ENCODE measurements around the gene SCN10A. TPM values are rescaled to one million over a fixed set of nuclear protein-coding genes. Genes with fewer than 3 reads are reported as not detected.

The SCN10A gene
- total RNA-seq: not detected

GRCh38 chr3:38816026-38816425 lies at the start of gene SCN10A:
TSS of gene SCN10A (minus strand) at chr3:38816217. CDS start at chr3:38794010, 22,207 bp downstream.
- in situ Hi-C loops (cut with MboI; ENCODE audit: low pct_ligation_motif_present in 1 of 4, low pct_unique_long_range_greater_than_20kb in 1 of 4, low sequenced_read_pairs in 3 of 4): no loop called here
- Histone ChIP-seq H3K4me1 (no peaks in the 10 kb centered on the region), H3K4me3 (no peak within 1 kb of the TSS), H3K27me3 (no peaks in the 10 kb centered on the region), H3K27ac (no peak within 1 kb of the TSS), H3K36me3 (no peaks in the 10 kb centered on the region), H3K9me3 (no peaks in the 10 kb centered on the region)
- 73% methylated on average over 7 of the region's 7 CpGs; no CpG with 5 or more reads in 1 of the 2 donors for WGBS, 2 donors (ENCODE audit: low coverage in 1 of 2)
- TF ChIP-seq POLR2A (IDR thresholded peaks at IDR 0.05) (no peak), EP300 (IDR thresholded peaks at IDR 0.05; ENCODE audit: low read depth) (no peak), CTCF (IDR thresholded peaks at IDR 0.05) (no peak), POLR2AphosphoS5 (IDR thresholded peaks at IDR 0.05) (no peak)
- intact Hi-C loops (cut with DNase I; ENCODE audit: low total_unique reads): no loop called here
- DNase-seq: no peak

GRCh38 chr3:38853011-38853410 lies 37.0 kb upstream of the SCN10A start:
- Histone ChIP-seq H3K36me3 (no peaks in the 10 kb centered on the region), H3K9me3 (no peaks in the 10 kb centered on the region), H3K27ac (no peak overlapping the region), H3K4me1 (no peaks in the 10 kb centered on the region), H3K27me3 (no peaks in the 10 kb centered on the region), H3K4me3 (no peak overlapping the region)
- no peak for DNase-seq
- intact Hi-C loops (cut with DNase I; ENCODE audit: low total_unique reads): no loop called here
- in situ Hi-C loops (cut with MboI; ENCODE audit: low pct_ligation_motif_present in 1 of 4, low pct_unique_long_range_greater_than_20kb in 1 of 4, low sequenced_read_pairs in 3 of 4): no loop called here
- TF ChIP-seq POLR2A (IDR thresholded peaks at IDR 0.05) (no peak), CTCF (IDR thresholded peaks at IDR 0.05) (no peak), POLR2AphosphoS5 (IDR thresholded peaks at IDR 0.05) (no peak), EP300 (IDR thresholded peaks at IDR 0.05; ENCODE audit: low read depth) (no peak)

GRCh38 chr3:38843898-38844297 lies 27.9 kb upstream of the SCN10A start:
- H3K4me1 ChIP-seq: no peaks in the 10 kb centered on the region
- H3K27ac ChIP-seq: no peak overlapping the region
- no peaks in the 10 kb centered on the region for H3K9me3 ChIP-seq
- in situ Hi-C loops (cut with MboI; ENCODE audit: low pct_ligation_motif_present in 1 of 4, low pct_unique_long_range_greater_than_20kb in 1 of 4, low sequenced_read_pairs in 3 of 4): no loop called here
- peaks cover 3% of the 10 kb centered on the region for H3K27me3 ChIP-seq
- no peak for DNase-seq
- H3K36me3 ChIP-seq: no peaks in the 10 kb centered on the region
- WGBS, 2 donors (ENCODE audit: low coverage in 1 of 2): 45% methylated on average over 2 of the region's 2 CpGs; no CpG with 5 or more reads in 1 of the 2 donors
- intact Hi-C loops (cut with DNase I; ENCODE audit: low total_unique reads): no loop called here
- no peak overlapping the region for H3K4me3 ChIP-seq
- TF ChIP-seq POLR2AphosphoS5 (IDR thresholded peaks at IDR 0.05) (no peak), CTCF (IDR thresholded peaks at IDR 0.05) (no peak), POLR2A (IDR thresholded peaks at IDR 0.05) (no peak), EP300 (IDR thresholded peaks at IDR 0.05; ENCODE audit: low read depth) (no peak)

GRCh38 chr3:38842266-38842965 lies 26.4 kb upstream of the SCN10A start:
- Histone ChIP-seq H3K27me3 (peaks cover 3% of the 10 kb centered on the region), H3K4me3 (no peak overlapping the region), H3K9me3 (no peaks in the 10 kb centered on the region), H3K4me1 (no peaks in the 10 kb centered on the region), H3K27ac (no peak overlapping the region), H3K36me3 (no peaks in the 10 kb centered on the region)
- WGBS, 2 donors (ENCODE audit: low coverage in 1 of 2): 47% methylated on average over 4 of the region's 4 CpGs; no CpG with 5 or more reads in 1 of the 2 donors
- no peak for DNase-seq
- TF ChIP-seq CTCF (IDR thresholded peaks at IDR 0.05) (no peak), POLR2AphosphoS5 (IDR thresholded peaks at IDR 0.05) (no peak), EP300 (IDR thresholded peaks at IDR 0.05; ENCODE audit: low read depth) (no peak), POLR2A (IDR thresholded peaks at IDR 0.05) (no peak)
- intact Hi-C loops (cut with DNase I; ENCODE audit: low total_unique reads): no loop called here
- in situ Hi-C loops (cut with MboI; ENCODE audit: low pct_ligation_motif_present in 1 of 4, low pct_unique_long_range_greater_than_20kb in 1 of 4, low sequenced_read_pairs in 3 of 4): no loop called here

Measured in transverse colon (tissue), 4 donors.